ENCODE measurements around the gene TRIM16.
"Not testable (repeated sequence)": the region's sequence is repeated elsewhere in the genome, so short reads cannot be mapped to it uniquely, and the experiment has no call there.

TRIM16 gene

GRCh38 chr17:15683824-15684478, at the start of gene TRIM16:
Gene TRIM16 (minus strand): TSS chr17:15684311. CDS start chr17:15651609, 32,702 bp downstream.
- DNase-seq: peak; percentile 12

GRCh38 chr17:15733174-15733789, 49.2 kb upstream of the TRIM16 start:
- not testable (repeated sequence) for DNase-seq

- DNase-seq: not testable (repeated sequence)
Measured at GRCh38 chr17:15731900-15732299, 47.8 kb upstream of the TRIM16 start, which contains the start of gene TBC1D26. Gene TBC1D26 (plus strand): TSS chr17:15732283. CDS start chr17:15735349, 3,066 bp downstream.

- DNase-seq: not testable (repeated sequence)
Measured at GRCh38 chr17:15730535-15730934, 46.4 kb upstream of the TRIM16 start.

- DNase-seq: not testable (repeated sequence)
Measured at GRCh38 chr17:15716601-15717563, 32.8 kb upstream of the TRIM16 start.

- not testable (repeated sequence) for DNase-seq
Measured at GRCh38 chr17:15708879-15709278, 24.8 kb upstream of the TRIM16 start.

- DNase-seq: not testable (repeated sequence)
Measured at GRCh38 chr17:15704813-15705212, 20.7 kb upstream of the TRIM16 start.

GRCh38 chr17:15704239-15704638, 20.1 kb upstream of the TRIM16 start:
- DNase-seq: not testable (repeated sequence)

GRCh38 chr17:15699937-15700336, 15.8 kb upstream of the TRIM16 start:
- not testable (repeated sequence) for DNase-seq

GRCh38 chr17:15699413-15699924, 15.4 kb upstream of the TRIM16 start, which contains the start of gene ZNF286A:
Gene ZNF286A (plus strand): TSS chr17:15699752. CDS start chr17:15700330, 578 bp downstream.
- peak; percentile 99 for DNase-seq

GRCh38 chr17:15698967-15699366, 14.9 kb upstream of the TRIM16 start:
- DNase-seq: not testable (repeated sequence)

- DNase-seq: not testable (repeated sequence)
Measured at GRCh38 chr17:15687494-15687893, 3.4 kb upstream of the TRIM16 start.

GRCh38 chr17:15683135-15683534, 976 bp downstream of the TRIM16 start:
- DNase-seq: not testable (repeated sequence)

GRCh38 chr17:15675991-15676390, 8.1 kb downstream of the TRIM16 start:
- DNase-seq: not testable (repeated sequence)

- not testable (repeated sequence) for DNase-seq
Measured at GRCh38 chr17:15674640-15675039, 9.5 kb downstream of the TRIM16 start.

GRCh38 chr17:15669526-15669925, 14.6 kb downstream of the TRIM16 start:
- not testable (repeated sequence) for DNase-seq

GRCh38 chr17:15663691-15664090, 20.4 kb downstream of the TRIM16 start:
- no peak for DNase-seq

GRCh38 chr17:15663176-15663575, 20.9 kb downstream of the TRIM16 start:
- DNase-seq: no peak

- DNase-seq: no peak
Measured at GRCh38 chr17:15662681-15663080, 21.4 kb downstream of the TRIM16 start.

GRCh38 chr17:15660077-15660476, 24.0 kb downstream of the TRIM16 start:
- no peak for DNase-seq

GRCh38 chr17:15659663-15660062, 24.4 kb downstream of the TRIM16 start:
- DNase-seq: no peak

GRCh38 chr17:15659236-15659635, 24.9 kb downstream of the TRIM16 start:
- no peak for DNase-seq

- DNase-seq: no peak
Measured at GRCh38 chr17:15658296-15658695, 25.8 kb downstream of the TRIM16 start.
